NT2/D1 (cell line): ENCODE data around the gene LEAP2.

ENCODE experiments used
- SUZ12 ChIP-seq: IDR thresholded peaks from 2 replicates; pipeline ENCODE4 v1.6.1; 2011; ENCODE audit not compliant: insufficient read length, insufficient read depth; ENCODE audit errors: extremely low read depth
- YY1 ChIP-seq: IDR thresholded peaks from 2 replicates; pipeline ENCODE4 v1.6.1; 2011; ENCODE audit not compliant: insufficient read length, insufficient read depth
- ZNF274 ChIP-seq: IDR thresholded peaks from 2 replicates; pipeline ENCODE4 v1.6.1; 2011; ENCODE audit warnings: mild to moderate bottlenecking, low read depth, low read length

DNA sequence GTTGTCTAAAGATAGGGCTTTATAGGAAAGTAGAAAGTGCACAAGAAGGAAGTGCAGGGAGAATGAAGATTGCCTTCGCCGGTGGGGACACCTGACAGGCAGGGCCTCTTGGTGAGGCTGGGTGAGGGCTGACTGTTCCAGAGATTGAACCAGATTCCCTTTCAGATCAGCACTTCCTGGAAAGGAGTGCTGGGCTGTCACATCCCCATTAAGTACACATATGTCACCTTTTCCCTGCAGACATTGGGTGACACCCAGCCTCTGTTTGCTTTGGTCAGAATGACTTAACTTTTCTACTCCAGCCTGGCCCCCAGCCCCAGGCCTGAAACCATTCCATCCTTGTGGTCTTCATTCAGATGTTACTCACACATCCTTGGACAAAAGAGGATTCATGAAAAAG lies 35.6 kb upstream of the LEAP2 start:
- TF ChIP-seq YY1 (no peak), ZNF274 (no peak), SUZ12 (no peak)
